Ectodermal cell (in vitro differentiated cells): ENCODE results near the gene RCOR2.

Source experiments
- H3K27ac ChIP-seq: 2 replicates; pipeline ENCODE4 v1.7.0; 2013; ENCODE audit warnings: mild to moderate bottlenecking, low read depth, low read length; ENCODE audit not compliant: insufficient read depth, poor library complexity, severe bottlenecking
- H3K27me3 ChIP-seq: 2 replicates; pipeline ENCODE4 v1.7.0; 2013; ENCODE audit warnings: mild to moderate bottlenecking, low read length; ENCODE audit not compliant: insufficient read depth, control insufficient read depth, poor library complexity, severe bottlenecking
- H3K36me3 ChIP-seq: one replicate; pipeline ENCODE4 v1.7.0; 2013; ENCODE audit warnings: low read length; ENCODE audit not compliant: control insufficient read depth, insufficient read depth
- H3K4me1 ChIP-seq: one replicate; pipeline ENCODE4 v1.7.0; 2013; ENCODE audit warnings: low read length; ENCODE audit not compliant: control insufficient read depth, insufficient read depth
- H3K4me3 ChIP-seq: 2 replicates; pipeline ENCODE4 v1.7.0; 2013; ENCODE audit warnings: low read depth, low read length, control low read depth; ENCODE audit not compliant: insufficient read depth
- H3K9me3 ChIP-seq: 2 replicates; pipeline ENCODE4 v1.7.0; 2013; ENCODE audit warnings: mild to moderate bottlenecking, low read length, moderate library complexity; ENCODE audit not compliant: control insufficient read depth
- WGBS, 2 experiments: methylation state at CpG; one replicate each; pipeline ENCODE4 v1.1.7; 2013; ENCODE audit warnings: missing lambda C conversion rate in 2 of 2; 5-methylcytosine and 5-hydroxymethylcytosine counted together

RCOR2 gene

GRCh38 chr11:63923319-63923718 lies 6.4 kb upstream of the RCOR2 start:
- H3K27ac ChIP-seq, result no peak overlapping the region
- H3K4me1 ChIP-seq, result peaks cover 27% of the 10 kb centered on the region
- H3K4me3 ChIP-seq, result no peak overlapping the region
- no peaks in the 10 kb centered on the region for H3K27me3 ChIP-seq
- H3K9me3 ChIP-seq, result no peaks in the 10 kb centered on the region
- WGBS, 2 experiments, result 86 to 89% methylated on average over 4 of the region's 4 CpGs
- H3K36me3 ChIP-seq, result no peaks in the 10 kb centered on the region

- Histone ChIP-seq H3K4me1 (peaks cover 31% of the 10 kb centered on the region), H3K27ac (no peak overlapping the region), H3K27me3 (no peaks in the 10 kb centered on the region), H3K9me3 (no peaks in the 10 kb centered on the region), H3K36me3 (no peaks in the 10 kb centered on the region), H3K4me3 (no peak overlapping the region)
- WGBS, 2 experiments, result 88 to 92% methylated on average over 2 of the region's 2 CpGs
Observed at GRCh38 chr11:63922673-63923192, 5.8 kb upstream of the RCOR2 start.

DNA sequence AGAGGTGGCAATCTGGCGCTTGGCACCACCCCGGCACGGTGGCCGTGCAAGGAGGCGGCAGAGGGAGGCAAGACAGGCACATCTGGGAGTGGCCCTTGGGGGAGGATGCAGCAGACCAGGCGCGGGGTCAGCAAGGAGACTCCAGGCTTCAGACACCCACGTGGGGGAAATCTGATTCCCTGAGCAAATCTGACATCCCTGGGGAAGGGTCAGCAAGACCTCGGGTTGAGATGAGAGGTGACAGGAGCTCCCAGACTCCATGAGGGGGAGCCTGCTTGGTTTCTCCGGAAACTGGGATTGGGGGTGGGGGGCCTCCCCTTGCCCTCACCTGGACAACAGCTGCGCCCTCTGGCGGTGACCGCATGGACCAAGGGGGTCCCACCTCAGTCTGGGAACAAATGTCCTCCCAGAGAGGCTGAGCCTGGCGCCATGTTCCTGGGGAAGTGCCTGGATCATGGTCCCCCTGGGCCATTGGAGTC lies 4.0 kb upstream of the RCOR2 start:
- Histone ChIP-seq H3K4me1 (peaks cover 34% of the 10 kb centered on the region), H3K9me3 (no peaks in the 10 kb centered on the region), H3K4me3 (no peak overlapping the region), H3K36me3 (no peaks in the 10 kb centered on the region), H3K27me3 (no peaks in the 10 kb centered on the region), H3K27ac (no peak overlapping the region)
- 19 to 21% methylated on average over 14 of the region's 14 CpGs for WGBS, 2 experiments

- Histone ChIP-seq H3K27ac (peak overlapping the region; percentile 99), H3K4me3 (peak overlapping the region; percentile 97), H3K27me3 (no peaks in the 10 kb centered on the region), H3K4me1 (peaks cover 34% of the 10 kb centered on the region), H3K36me3 (no peaks in the 10 kb centered on the region), H3K9me3 (no peaks in the 10 kb centered on the region)
- 13 to 15% methylated on average over 21 to 22 of the region's 22 CpGs for WGBS, 2 experiments
Observed at GRCh38 chr11:63920126-63920938, 3.4 kb upstream of the RCOR2 start.

- Histone ChIP-seq H3K9me3 (no peaks in the 10 kb centered on the region), H3K4me3 (peak overlapping the region; percentile 97), H3K27ac (peak overlapping the region; percentile 99), H3K27me3 (no peaks in the 10 kb centered on the region), H3K4me1 (peaks cover 43% of the 10 kb centered on the region), H3K36me3 (peaks cover 7% of the 10 kb centered on the region)
- 6 to 7% methylated on average over 41 of the region's 41 CpGs for WGBS, 2 experiments
Observed at GRCh38 chr11:63919267-63920125, 2.5 kb upstream of the RCOR2 start.

DNA sequence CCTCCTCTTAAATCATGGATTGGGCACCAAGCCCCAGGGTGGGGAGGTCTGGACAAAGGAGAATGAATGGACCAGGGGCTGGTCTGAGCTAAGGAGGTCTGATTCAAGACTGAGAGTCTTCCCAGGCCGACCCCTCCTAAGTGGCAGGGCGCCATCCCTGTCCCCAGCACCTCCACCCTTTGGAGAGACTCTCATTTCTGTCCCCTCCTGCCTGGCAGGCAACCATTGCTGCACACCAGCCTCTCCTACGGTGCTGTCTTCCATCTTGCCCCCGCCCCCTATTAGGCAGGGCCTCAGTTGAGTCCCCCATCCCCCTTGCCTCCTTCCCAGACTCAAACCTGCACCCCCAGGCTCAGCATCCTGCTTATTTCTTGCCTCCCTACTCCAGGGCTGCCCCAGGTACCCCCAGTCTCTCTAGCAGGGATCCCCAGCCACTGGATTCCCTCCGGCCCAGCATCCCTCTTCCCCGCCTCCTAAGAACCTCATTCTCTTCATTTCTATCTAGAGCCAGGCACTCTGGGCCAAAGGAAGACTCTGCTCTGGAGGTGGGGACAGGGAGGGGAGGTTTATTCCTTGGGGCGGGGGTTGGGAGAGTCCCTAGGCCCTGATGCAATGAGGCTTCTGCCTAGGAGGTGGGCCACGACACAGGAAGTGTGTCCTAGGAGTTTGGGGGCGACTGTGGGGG lies 1.7 kb upstream of the RCOR2 start:
- Histone ChIP-seq H3K36me3 (peaks cover 15% of the 10 kb centered on the region), H3K4me1 (peaks cover 51% of the 10 kb centered on the region), H3K27me3 (no peaks in the 10 kb centered on the region), H3K27ac (peak overlapping the region; percentile 99), H3K9me3 (no peaks in the 10 kb centered on the region), H3K4me3 (peak overlapping the region; percentile 97)
- WGBS, 2 experiments, result 6% methylated on average over 9 of the region's 9 CpGs

- 0% methylated on average over 50 of the region's 50 CpGs for WGBS, 2 experiments
- peak overlapping the region; percentile 97 for H3K4me3 ChIP-seq
- H3K27ac ChIP-seq, result peak overlapping the region; percentile 99
Observed at GRCh38 chr11:63917692-63918506, 935 bp upstream of the RCOR2 start.

DNA sequence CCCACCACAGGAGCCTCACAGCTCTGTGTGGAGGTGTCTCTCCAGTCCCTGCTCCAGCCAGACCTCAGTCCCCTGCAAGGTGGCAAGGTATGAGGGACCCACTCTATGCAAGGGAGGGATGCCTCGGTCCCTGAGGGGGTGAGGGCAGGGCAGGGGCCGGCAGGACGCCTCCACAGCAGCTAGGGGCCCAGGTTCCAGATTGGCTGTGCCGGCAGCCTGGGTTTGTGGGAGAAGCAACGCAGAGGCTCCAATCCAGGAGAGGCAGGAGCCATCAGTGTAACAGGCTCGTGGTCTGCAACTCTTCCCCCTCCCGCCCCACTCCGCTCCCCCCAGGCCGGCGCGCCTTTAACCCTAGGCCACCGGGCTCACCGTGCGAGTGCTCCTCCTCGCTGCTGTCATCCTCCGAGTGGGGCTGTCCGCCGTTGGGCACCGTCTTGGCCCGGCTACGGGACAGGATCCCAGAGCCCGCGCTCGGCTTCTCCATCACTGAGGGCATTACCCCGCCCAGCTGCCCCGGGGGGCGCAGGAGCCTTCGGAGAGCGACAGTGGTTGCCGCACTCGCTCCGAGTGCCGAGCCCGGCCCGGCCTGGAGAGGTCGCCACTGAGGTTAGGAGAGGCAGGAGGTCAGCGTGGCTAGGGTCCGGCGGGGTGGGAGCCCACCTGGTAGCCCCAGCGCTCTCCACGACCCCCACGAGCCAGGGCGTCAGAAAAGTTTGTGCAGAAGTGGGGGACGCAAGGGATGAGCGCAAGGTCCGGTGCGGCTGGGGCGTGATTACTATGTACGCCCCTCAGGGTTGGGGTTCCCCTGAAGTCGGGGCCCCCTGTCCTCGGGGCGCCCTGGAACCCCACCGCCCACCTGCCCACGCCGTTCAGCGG lies 765 bp downstream of the RCOR2 start:
- 0 to 1% methylated on average over 56 of the region's 56 CpGs for WGBS, 2 experiments
- Histone ChIP-seq H3K27ac (peak overlapping the region; percentile 88), H3K27me3 (no peaks in the 10 kb centered on the region)

More at GRCh38 chr11:63917692-63918506, 935 bp upstream of the RCOR2 start:
- Histone ChIP-seq H3K36me3 (peaks cover 18% of the 10 kb centered on the region), H3K27me3 (no peaks in the 10 kb centered on the region), H3K9me3 (no peaks in the 10 kb centered on the region), H3K4me1 (peaks cover 53% of the 10 kb centered on the region)

More for the DNA sequence above, 765 bp downstream of the RCOR2 start:
- H3K4me1 ChIP-seq, result peaks cover 53% of the 10 kb centered on the region
- peaks cover 27% of the 10 kb centered on the region for H3K36me3 ChIP-seq
- H3K9me3 ChIP-seq, result no peaks in the 10 kb centered on the region
- peak overlapping the region; percentile 97 for H3K4me3 ChIP-seq
